ENCODE results near the gene EHD2. TPM values are rescaled to one million over a fixed set of nuclear protein-coding genes. Genes with fewer than 3 reads are reported as not detected.
"Not testable (repeated sequence)": the region's sequence is repeated elsewhere in the genome, so short reads cannot be mapped to it uniquely, and the experiment has no call there.

EHD2 gene
- total RNA-seq, 2 experiments from 2014 or later, result not detected

GRCh38 chr19:47707135-47707925, 5.9 kb upstream of the EHD2 start:
- Mint-ChIP-seq H3K4me3 (no peak overlapping the region), H3K36me3 (ENCODE audit: low read depth) (peaks cover 3% of the 10 kb centered on the region), H3K27ac (no peak overlapping the region), H3K27me3 (peaks cover 5% of the 10 kb centered on the region), H3K4me1 (no peaks in the 10 kb centered on the region), H3K9me3 (no peaks in the 10 kb centered on the region)
- ChIA-PET POLR2A (interaction anchor here (1.1 kb wide), 1 partner anchor 271 kb away, joined by 3 read pairs; no protein-coding TSS in a partner anchor), CTCF (interaction anchor here (0.6 to 5.6 kb wide), 24 partner anchors 9 to 1825 kb away, joined by 3 to 64 read pairs (median 3); partner anchors contain the start of genes CCDC9, DHX34, KPTN and NOP53)
- peak; percentile 83 for DNase-seq

GRCh38 chr19:47711652-47712242, 1.5 kb upstream of the EHD2 start:
- POLR2A ChIA-PET, result no interaction called here
- Mint-ChIP-seq H3K36me3 (ENCODE audit: low read depth) (no peaks in the 10 kb centered on the region), H3K9me3 (no peaks in the 10 kb centered on the region), H3K4me3 (no peak overlapping the region), H3K27ac (peak overlapping the region; percentile 19), H3K27me3 (peaks cover 26% of the 10 kb centered on the region), H3K4me1 (peaks cover 2% of the 10 kb centered on the region)
- no peak for DNase-seq
- CTCF ChIA-PET, result interaction anchor here (1.0 to 2.3 kb wide), 5 partner anchors 12 to 275 kb away, joined by 3 to 25 read pairs (median 8); partner anchors contain the start of gene NOP53

GRCh38 chr19:47714339-47714738, 1.1 kb downstream of the EHD2 start:
- POLR2A ChIA-PET, result no interaction called here
- Mint-ChIP-seq H3K4me3 (no peak overlapping the region), H3K27ac (no peak overlapping the region)

GRCh38 chr19:47714855-47715254, 1.6 kb downstream of the EHD2 start:
- POLR2A ChIA-PET; H3K4me1 Mint-ChIP-seq; H3K4me3 Mint-ChIP-seq; H3K36me3 Mint-ChIP-seq (ENCODE audit: low read depth); DNase-seq; H3K27ac Mint-ChIP-seq; H3K9me3 Mint-ChIP-seq: not testable (repeated sequence)
- H3K27me3 Mint-ChIP-seq, result peaks cover 26% of the 10 kb centered on the region
- CTCF ChIA-PET, result interaction anchor here (0.6 to 2.6 kb wide), 3 partner anchors 29 to 1015 kb away, joined by 3 to 8 read pairs (median 3); no protein-coding TSS in a partner anchor

More at GRCh38 chr19:47714339-47714738, 1.1 kb downstream of the EHD2 start:
- no peaks in the 10 kb centered on the region for H3K36me3 Mint-ChIP-seq (ENCODE audit: low read depth)
- CTCF ChIA-PET, result interaction anchor here (0.6 to 2.6 kb wide), 5 partner anchors 29 to 1015 kb away, joined by 3 to 8 read pairs (median 5); partner anchors contain the start of gene KPTN
- H3K4me1 Mint-ChIP-seq, result peaks cover 2% of the 10 kb centered on the region
- no peaks in the 10 kb centered on the region for H3K9me3 Mint-ChIP-seq
- no peak for DNase-seq
- H3K27me3 Mint-ChIP-seq, result peaks cover 26% of the 10 kb centered on the region

- Mint-ChIP-seq H3K9me3 (no peaks in the 10 kb centered on the region), H3K4me3 (no peak overlapping the region), H3K27me3 (peaks cover 26% of the 10 kb centered on the region), H3K4me1 (peaks cover 2% of the 10 kb centered on the region), H3K36me3 (ENCODE audit: low read depth) (no peaks in the 10 kb centered on the region), H3K27ac (no peak overlapping the region)
- CTCF ChIA-PET, result interaction anchor here (2.6 to 2.9 kb wide), 2 partner anchors 9 to 27 kb away, joined by 8 to 11 read pairs; no protein-coding TSS in a partner anchor
- POLR2A ChIA-PET, result no interaction called here
- no peak for DNase-seq
Observed at GRCh38 chr19:47716270-47716937, 3.2 kb downstream of the EHD2 start.

GRCh38 chr19:47718415-47719046, 5.3 kb downstream of the EHD2 start:
- not testable (repeated sequence) for H3K27ac Mint-ChIP-seq; H3K4me1 Mint-ChIP-seq; DNase-seq; H3K4me3 Mint-ChIP-seq; H3K9me3 Mint-ChIP-seq; H3K36me3 Mint-ChIP-seq (ENCODE audit: low read depth)
- POLR2A ChIA-PET, result interaction anchor here (0.6 kb wide), 1 partner anchor 10 kb away, joined by 3 read pairs; no protein-coding TSS in a partner anchor
- CTCF ChIA-PET, result interaction anchor here (0.8 to 2.9 kb wide), 3 partner anchors 11 to 26 kb away, joined by 3 to 11 read pairs (median 3); no protein-coding TSS in a partner anchor
- peaks cover 18% of the 10 kb centered on the region for H3K27me3 Mint-ChIP-seq

GRCh38 chr19:47719047-47719859, 6.0 kb downstream of the EHD2 start:
- H3K36me3 Mint-ChIP-seq (ENCODE audit: low read depth), result no peaks in the 10 kb centered on the region
- no peaks in the 10 kb centered on the region for H3K4me1 Mint-ChIP-seq
- no peak overlapping the region for H3K4me3 Mint-ChIP-seq
- ChIA-PET POLR2A (no interaction called here), CTCF (interaction anchor here (0.9 kb wide), 1 partner anchor 12 kb away, joined by 3 read pairs; no protein-coding TSS in a partner anchor)
- H3K27ac Mint-ChIP-seq, result no peak overlapping the region
- DNase-seq, result no peak
- H3K27me3 Mint-ChIP-seq, result peaks cover 11% of the 10 kb centered on the region
- H3K9me3 Mint-ChIP-seq, result no peaks in the 10 kb centered on the region

- Mint-ChIP-seq H3K4me1 (no peaks in the 10 kb centered on the region), H3K9me3 (no peaks in the 10 kb centered on the region), H3K36me3 (ENCODE audit: low read depth) (no peaks in the 10 kb centered on the region), H3K27ac (no peak overlapping the region), H3K4me3 (no peak overlapping the region), H3K27me3 (no peaks in the 10 kb centered on the region)
- no peak for DNase-seq
- ChIA-PET POLR2A (interaction anchor here (0.6 kb wide), 1 partner anchor 11 kb away, joined by 3 read pairs; no protein-coding TSS in a partner anchor), CTCF (no interaction called here)
Observed at GRCh38 chr19:47720669-47721422, 7.6 kb downstream of the EHD2 start.

- H3K4me1 Mint-ChIP-seq, result peaks cover 4% of the 10 kb centered on the region
- peak; percentile 25 for DNase-seq
- H3K9me3 Mint-ChIP-seq, result no peaks in the 10 kb centered on the region
- ChIA-PET POLR2A (no interaction called here), CTCF (interaction anchor here (0.9 to 1.9 kb wide), 8 partner anchors 11 to 290 kb away, joined by 3 to 7 read pairs (median 3); partner anchors contain the start of gene EHD2)
- H3K36me3 Mint-ChIP-seq (ENCODE audit: low read depth), result no peaks in the 10 kb centered on the region
- H3K27ac Mint-ChIP-seq, result no peak overlapping the region
- H3K4me3 Mint-ChIP-seq, result no peak overlapping the region
- peaks cover 4% of the 10 kb centered on the region for H3K27me3 Mint-ChIP-seq
Observed at GRCh38 chr19:47723581-47723940, 10.3 kb downstream of the EHD2 start.

- DNase-seq, result no peak
- no peak overlapping the region for H3K4me3 Mint-ChIP-seq
- H3K27ac Mint-ChIP-seq, result no peak overlapping the region
- POLR2A ChIA-PET, result no interaction called here
- H3K9me3 Mint-ChIP-seq, result no peaks in the 10 kb centered on the region
- H3K27me3 Mint-ChIP-seq, result peaks cover 9% of the 10 kb centered on the region
- CTCF ChIA-PET, result interaction anchor here (0.6 to 0.7 kb wide), 3 partner anchors 15 to 1758 kb away, joined by 3 to 4 read pairs (median 3); no protein-coding TSS in a partner anchor
- peaks cover 22% of the 10 kb centered on the region for H3K4me1 Mint-ChIP-seq
- no peaks in the 10 kb centered on the region for H3K36me3 Mint-ChIP-seq (ENCODE audit: low read depth)
Observed at GRCh38 chr19:47725759-47726401, 12.7 kb downstream of the EHD2 start.

- peaks cover 22% of the 10 kb centered on the region for H3K4me1 Mint-ChIP-seq
- POLR2A ChIA-PET, result no interaction called here
- H3K27me3 Mint-ChIP-seq, result peaks cover 9% of the 10 kb centered on the region
- no peaks in the 10 kb centered on the region for H3K36me3 Mint-ChIP-seq (ENCODE audit: low read depth)
- H3K4me3 Mint-ChIP-seq, result no peak overlapping the region
- no peaks in the 10 kb centered on the region for H3K9me3 Mint-ChIP-seq
- CTCF ChIA-PET, result interaction anchor here (0.6 kb wide), 1 partner anchor 19 kb away, joined by 3 read pairs; no protein-coding TSS in a partner anchor
- DNase-seq, result no peak
- no peak overlapping the region for H3K27ac Mint-ChIP-seq
Observed at GRCh38 chr19:47726467-47726866, 13.2 kb downstream of the EHD2 start.
